HFFc6 (cell line): ENCODE measurements around the gene MT1G. TPM values are rescaled to one million over a fixed set of nuclear protein-coding genes. Genes with fewer than 3 reads are reported as not detected.

Experiments used
- DNase-seq: peaks from one replicate; pipeline ENCODE4 v3.0.0-alpha.2; 2018
- H3K27ac Mint-ChIP-seq: 2 replicates; pipeline ENCODE4 v1.8.0; 2020; ENCODE audit warnings: mild to moderate bottlenecking, mixed read lengths
- H3K27me3 Mint-ChIP-seq: 2 replicates; pipeline ENCODE4 v1.8.0; 2021; ENCODE audit warnings: mild to moderate bottlenecking, moderate library complexity, mixed read lengths; ENCODE audit not compliant: insufficient read depth
- H3K36me3 Mint-ChIP-seq: 2 replicates; pipeline ENCODE4 v1.8.0; 2021; ENCODE audit warnings: low read depth, mixed read lengths
- H3K4me1 Mint-ChIP-seq: 2 replicates; pipeline ENCODE4 v1.8.0; 2020; ENCODE audit warnings: low read depth, mixed read lengths
- H3K4me3 Mint-ChIP-seq: 2 replicates; pipeline ENCODE4 v1.8.0; 2020; ENCODE audit warnings: mild to moderate bottlenecking, moderate library complexity, mixed read lengths
- H3K9me3 Mint-ChIP-seq: 2 replicates; pipeline ENCODE4 v1.8.0; 2020; ENCODE audit warnings: mild to moderate bottlenecking, mixed read lengths
- CTCF ChIP-seq: fragments of 200-600 bp; sonication (generic); IDR thresholded peaks from 2 replicates; pipeline ENCODE4 v1.5.0; 2021; ENCODE audit warnings: antibody characterized with exemption, mild to moderate bottlenecking
- total RNA-seq, 6 experiments: library from RNA; stranded (reverse); fragmentation: NEBNext Ultra II Directional; extraction: Animal tissue kit (Norgen Biotek cat#: 25700); gene quantifications; 2 replicates in 1 of 6; 3 replicates in 5 of 6; pipeline ENCODE4 v1.2.3, GENCODE V29; 2021

The MT1G gene
- total RNA-seq, 6 experiments from 2014 or later = 0.73 TPM; not detected in 5

DNA sequence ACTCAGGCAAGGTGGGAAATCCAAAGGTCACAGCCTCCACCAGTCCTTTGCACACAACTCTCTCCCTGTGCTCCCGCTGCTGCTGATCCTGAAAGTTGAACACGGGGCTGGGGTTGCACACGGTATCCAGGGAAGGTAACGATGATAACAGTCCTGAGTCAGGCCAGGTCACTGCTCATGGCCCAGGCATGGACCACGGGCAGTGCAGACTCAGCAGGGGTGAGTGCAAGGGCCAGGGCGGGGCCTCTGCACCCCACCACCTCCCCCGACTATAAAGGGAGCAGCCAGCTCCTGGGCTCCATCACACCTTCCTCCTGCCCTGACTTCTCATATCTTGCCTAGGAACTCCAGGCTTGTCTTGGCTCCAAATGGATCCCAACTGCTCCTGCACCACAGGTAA is 16.3 kb downstream of the MT1G start, which contains the start of gene MT1B:
Gene MT1B (plus strand): TSS at position 301 of the 400 bp plus-strand sequence. CDS start 68 bp downstream, at position 369.
- no peak within 1 kb of the TSS for H3K27ac Mint-ChIP-seq
- H3K4me1 Mint-ChIP-seq = no peaks in the 10 kb centered on the region
- H3K36me3 Mint-ChIP-seq = no peaks in the 10 kb centered on the region
- DNase-seq = no peak
- no peaks in the 10 kb centered on the region for H3K9me3 Mint-ChIP-seq
- no peak for TF ChIP-seq CTCF
- no peak within 1 kb of the TSS for H3K4me3 Mint-ChIP-seq
- peaks cover 66% of the 10 kb centered on the region for H3K27me3 Mint-ChIP-seq

- no peaks in the 10 kb centered on the region for H3K4me1 Mint-ChIP-seq
- peaks cover 72% of the 10 kb centered on the region for H3K27me3 Mint-ChIP-seq
- H3K36me3 Mint-ChIP-seq = no peaks in the 10 kb centered on the region
- no peak for DNase-seq
- H3K27ac Mint-ChIP-seq = no peak overlapping the region
- H3K9me3 Mint-ChIP-seq = no peaks in the 10 kb centered on the region
- no peak for TF ChIP-seq CTCF
- no peak overlapping the region for H3K4me3 Mint-ChIP-seq
Observed at GRCh38 chr16:56649820-56650219, 18.0 kb downstream of the MT1G start.

- H3K4me1 Mint-ChIP-seq = no peaks in the 10 kb centered on the region
- H3K27ac Mint-ChIP-seq = no peak overlapping the region
- H3K9me3 Mint-ChIP-seq = no peaks in the 10 kb centered on the region
- H3K4me3 Mint-ChIP-seq = no peak overlapping the region
- no peak for TF ChIP-seq CTCF
- H3K36me3 Mint-ChIP-seq = no peaks in the 10 kb centered on the region
- H3K27me3 Mint-ChIP-seq = peaks cover 76% of the 10 kb centered on the region
- DNase-seq = no peak
Observed at GRCh38 chr16:56649271-56649670, 18.6 kb downstream of the MT1G start.

DNA sequence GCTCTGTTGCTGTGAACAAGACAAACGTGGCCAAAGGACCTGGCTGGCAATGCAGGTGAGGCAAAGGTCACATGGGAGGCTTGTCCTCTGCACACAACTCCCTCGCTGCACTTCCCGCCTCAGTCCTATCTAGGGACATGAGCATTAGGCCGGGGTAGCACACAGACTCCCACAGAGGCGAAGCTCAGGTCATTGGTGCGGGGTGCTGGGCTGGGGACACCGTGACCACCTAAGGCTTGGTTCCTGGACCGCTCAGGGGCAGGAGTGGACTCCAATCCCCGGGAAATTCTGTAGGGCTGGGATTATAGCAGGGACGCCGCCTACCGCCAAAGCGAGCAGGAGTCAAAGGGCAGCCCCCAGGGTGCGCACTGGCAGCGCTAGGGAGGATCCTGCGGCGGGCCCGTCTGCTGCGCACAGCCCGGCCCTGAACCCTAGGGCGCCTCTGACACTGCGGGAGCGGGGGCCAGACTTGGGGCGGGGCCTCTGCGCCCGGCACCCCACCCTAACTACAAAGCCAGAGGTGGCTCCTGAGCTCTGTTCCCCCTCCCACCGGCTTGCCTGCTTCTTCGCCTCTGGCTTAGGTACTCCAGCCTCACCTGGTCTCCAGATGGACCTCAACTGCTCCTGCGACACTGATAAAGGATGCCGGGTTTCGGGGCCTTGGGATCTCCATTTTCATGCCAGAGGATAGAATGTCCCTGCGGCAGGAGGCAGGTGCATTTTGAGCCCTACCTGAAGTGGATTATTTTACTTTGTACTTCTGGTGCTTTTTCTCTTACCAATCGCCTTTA is 20.0 kb downstream of the MT1G start:
- Mint-ChIP-seq H3K4me1 (peaks cover 10% of the 10 kb centered on the region), H3K27me3 (peaks cover 77% of the 10 kb centered on the region), H3K4me3 (no peak overlapping the region), H3K27ac (no peak overlapping the region), H3K36me3 (no peaks in the 10 kb centered on the region), H3K9me3 (no peaks in the 10 kb centered on the region)
- TF ChIP-seq CTCF = no peak
- DNase-seq = no peak

- H3K4me3 Mint-ChIP-seq = no peak overlapping the region
- no peaks in the 10 kb centered on the region for H3K9me3 Mint-ChIP-seq
- H3K4me1 Mint-ChIP-seq = peaks cover 13% of the 10 kb centered on the region
- H3K36me3 Mint-ChIP-seq = no peaks in the 10 kb centered on the region
- no peak for TF ChIP-seq CTCF
- H3K27ac Mint-ChIP-seq = no peak overlapping the region
- peaks cover 72% of the 10 kb centered on the region for H3K27me3 Mint-ChIP-seq
- no peak for DNase-seq
Observed at GRCh38 chr16:56645838-56646237, 22.0 kb downstream of the MT1G start.
